GM19328 (cell line): ENCODE data around the gene XIRP2.
"Not testable (repeated sequence)": the region's sequence is repeated elsewhere in the genome, so short reads cannot be mapped to it uniquely, and the experiment has no call there.

Source experiments
- ATAC-seq: cut with Tn5 transposase; IDR thresholded peaks from one replicate; pipeline ENCODE4 v1.9.1; 2021; ENCODE audit warnings: mild to moderate bottlenecking, moderate library complexity; ENCODE audit not compliant: unreplicated experiment

Gene XIRP2

GRCh38 chr2:166934817-166935216 is 46.5 kb downstream of the XIRP2 start:
- no peak for ATAC-seq

DNA sequence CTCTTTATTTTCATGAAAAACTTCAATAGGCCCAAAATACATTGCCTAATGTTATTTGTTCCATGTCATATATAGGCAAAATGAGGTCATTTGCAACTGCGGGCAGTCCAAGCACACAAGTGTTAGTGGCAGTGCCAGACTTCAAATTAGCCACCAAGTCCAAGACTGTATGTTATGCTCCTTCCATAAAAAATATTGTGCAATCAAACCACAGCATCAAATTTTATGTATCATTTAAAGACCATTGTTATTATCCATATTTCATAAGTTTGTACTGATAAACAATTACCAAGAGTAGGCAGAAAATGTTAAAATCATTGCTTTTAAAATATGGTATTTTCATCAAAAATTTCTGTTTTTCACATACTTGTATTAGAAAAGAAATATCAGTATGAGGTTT is 54.1 kb downstream of the XIRP2 start:
- ATAC-seq: no peak

DNA sequence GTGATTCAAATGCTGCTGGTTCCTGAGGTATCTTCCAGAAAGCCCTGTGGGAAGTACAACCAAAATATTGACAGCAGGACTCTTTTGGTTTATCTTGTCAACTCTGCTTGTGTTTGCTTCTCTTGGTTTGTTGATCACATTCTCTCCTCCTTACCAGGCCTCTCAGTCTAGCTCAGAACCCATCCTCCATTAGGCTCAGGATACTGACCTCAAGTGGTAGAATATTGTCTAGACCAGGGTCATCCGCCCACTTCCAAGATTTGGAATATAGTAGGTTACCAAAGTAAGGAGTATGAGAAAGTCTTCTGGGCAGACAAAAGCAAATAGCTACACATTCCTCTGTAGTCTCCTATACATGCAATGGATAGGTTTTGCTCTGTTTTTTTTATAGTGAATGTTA is 56.6 kb downstream of the XIRP2 start:
- ATAC-seq: no peak

DNA sequence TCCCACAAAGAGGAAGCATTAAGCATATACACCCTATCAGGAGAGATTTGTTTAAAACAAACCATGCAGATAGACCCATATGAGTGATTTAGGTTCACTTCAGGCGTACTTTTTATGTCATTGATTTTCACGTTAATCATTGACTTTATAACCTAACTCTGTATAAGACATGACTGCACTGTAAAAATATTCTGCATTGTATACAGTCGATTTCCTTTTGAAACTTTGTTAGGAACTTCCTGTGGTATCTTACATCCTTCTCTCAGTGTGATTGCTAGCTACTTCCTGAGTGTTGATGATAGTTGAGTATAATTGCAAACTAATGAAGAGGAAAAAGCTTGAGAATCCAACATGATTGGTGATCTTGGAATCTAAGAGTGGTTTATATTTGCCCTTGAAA is 69.4 kb downstream of the XIRP2 start:
- ATAC-seq: no peak

GRCh38 chr2:166958986-166959481 is 70.8 kb downstream of the XIRP2 start:
- no peak for ATAC-seq

DNA sequence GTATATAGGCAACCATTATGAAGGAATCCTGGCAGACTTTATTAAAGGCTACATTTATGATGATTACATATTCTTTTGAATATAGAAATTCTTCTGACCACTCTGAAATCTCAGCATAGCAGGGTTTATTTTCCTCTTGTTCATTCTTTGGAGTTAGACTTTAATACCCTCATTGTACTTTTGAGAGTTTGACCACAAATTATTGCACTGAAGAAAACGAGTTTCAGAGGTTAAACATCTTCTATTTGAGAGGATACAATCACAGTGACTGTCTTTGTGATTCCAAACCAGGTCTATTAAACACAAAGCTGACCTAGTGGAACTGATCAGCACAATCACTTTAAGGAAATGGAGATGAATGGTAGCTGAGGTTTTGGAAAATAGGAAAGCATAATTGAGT is 71.3 kb downstream of the XIRP2 start:
- no peak for ATAC-seq

GRCh38 chr2:166960702-166961270 is 72.5 kb downstream of the XIRP2 start:
- ATAC-seq: no peak

DNA sequence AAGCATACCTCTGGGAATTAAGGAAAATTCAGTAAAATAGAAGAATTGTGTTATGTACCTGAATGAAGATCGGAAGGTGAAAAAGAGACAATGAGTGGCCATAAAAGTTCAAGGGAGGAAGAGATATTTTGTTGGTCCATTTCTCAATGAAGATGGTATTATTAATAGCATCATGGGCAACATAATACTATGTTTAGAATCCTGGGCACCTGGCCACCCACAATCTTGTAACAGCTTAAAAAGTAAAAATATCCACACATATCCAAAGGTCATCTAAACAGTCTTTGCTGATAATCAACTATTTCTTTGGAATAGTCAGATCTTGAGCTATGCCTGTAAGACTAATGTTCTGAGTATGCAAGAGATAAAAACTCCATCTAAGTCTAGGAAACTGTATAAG is 73.7 kb downstream of the XIRP2 start:
- no peak for ATAC-seq

GRCh38 chr2:166969486-166969885 is 81.2 kb downstream of the XIRP2 start:
- ATAC-seq: no peak

DNA sequence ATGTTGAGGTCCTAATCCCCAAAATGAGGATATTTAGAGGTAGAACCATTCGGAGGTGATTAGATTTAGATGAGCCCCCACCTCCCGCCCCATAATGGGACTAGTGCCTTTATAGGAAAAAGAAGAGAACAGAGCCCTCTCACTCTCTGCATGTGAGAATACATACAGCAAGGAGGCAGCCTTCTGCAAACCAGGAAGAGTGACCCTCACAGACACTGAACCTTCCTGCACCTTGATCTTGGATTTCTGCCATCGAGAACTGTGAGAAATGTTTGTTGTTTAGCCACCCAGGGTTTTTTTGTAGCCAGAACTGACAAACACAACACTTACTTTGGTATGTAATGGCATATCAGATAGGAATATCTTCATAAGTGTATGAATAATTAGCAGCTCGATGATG is 83.7 kb downstream of the XIRP2 start:
- no peak for ATAC-seq

GRCh38 chr2:166972418-166972817 is 84.1 kb downstream of the XIRP2 start:
- no peak for ATAC-seq

DNA sequence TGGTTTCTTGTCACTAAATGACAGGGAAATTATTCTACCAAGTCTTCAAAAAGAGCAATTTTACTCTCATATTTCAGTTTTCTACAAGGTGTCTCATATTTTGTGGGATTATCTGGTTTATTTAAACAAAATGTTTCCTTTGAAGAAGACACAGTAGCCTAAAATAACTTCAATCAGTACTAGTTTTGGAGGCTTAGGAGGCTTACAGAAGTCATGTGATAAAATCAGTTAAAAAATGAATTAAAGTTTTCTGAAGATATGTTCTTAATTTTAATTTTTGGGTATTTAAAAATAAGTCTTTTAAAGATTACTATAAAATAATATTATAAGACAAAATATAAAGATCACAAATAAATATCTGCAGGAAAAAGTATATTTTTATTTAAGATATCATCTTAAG is 95.9 kb downstream of the XIRP2 start:
- ATAC-seq: no peak

DNA sequence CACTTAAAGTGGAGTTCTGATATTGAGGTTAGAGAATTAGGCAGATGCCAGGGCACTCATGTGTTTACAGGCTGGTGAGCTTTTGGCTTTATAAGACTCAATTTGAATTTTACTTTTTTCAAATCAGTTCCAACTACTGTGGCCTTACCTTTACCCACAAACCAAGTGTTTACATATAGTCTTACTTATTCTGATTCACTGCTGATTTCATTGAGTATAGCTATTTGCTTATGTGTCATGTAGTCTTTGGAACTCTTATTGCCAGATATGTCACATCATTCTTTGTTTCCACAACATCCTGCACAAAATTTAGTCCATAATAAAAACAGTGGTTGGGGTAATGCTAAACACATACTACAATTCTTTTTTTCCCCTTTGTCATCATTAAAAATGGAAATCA is 96.5 kb downstream of the XIRP2 start:
- no peak for ATAC-seq

DNA sequence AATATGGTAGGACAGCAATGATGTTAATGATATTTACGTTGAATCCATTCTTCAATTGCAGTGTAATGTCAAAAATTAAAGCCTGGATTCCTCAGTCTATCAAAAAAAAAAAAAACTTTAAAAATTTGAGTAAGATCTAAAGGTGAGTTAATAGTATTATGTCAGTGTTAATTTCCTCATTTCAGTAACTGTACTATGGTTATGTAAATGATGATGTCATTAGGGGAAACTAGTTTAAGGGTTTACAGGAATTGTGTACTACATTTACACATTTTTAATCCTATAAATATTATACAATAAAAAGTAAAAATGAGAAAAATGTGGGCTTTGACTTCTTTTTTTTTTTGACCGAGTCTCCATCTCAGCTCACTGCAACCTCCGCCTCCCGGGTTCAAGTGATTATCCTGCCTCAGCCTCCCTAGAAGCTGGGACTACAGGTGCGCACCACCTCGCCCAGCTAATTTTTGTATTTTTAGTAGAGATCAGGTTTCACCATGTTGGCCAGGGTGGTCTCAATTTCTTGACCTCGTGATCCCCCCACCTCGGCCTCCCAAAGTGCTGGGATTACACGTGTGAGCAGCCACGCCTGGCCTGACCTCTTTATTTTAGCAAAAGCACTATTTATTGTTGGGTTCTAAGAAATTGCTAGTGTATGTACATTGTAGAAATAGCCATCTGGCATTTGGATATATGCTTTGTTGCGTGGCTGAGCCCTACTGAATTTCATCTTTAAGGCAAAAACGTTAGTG is 106.5 kb downstream of the XIRP2 start:
- no peak for ATAC-seq

- no peak for ATAC-seq
Observed at GRCh38 chr2:166996465-166996864, 108.2 kb downstream of the XIRP2 start.

DNA sequence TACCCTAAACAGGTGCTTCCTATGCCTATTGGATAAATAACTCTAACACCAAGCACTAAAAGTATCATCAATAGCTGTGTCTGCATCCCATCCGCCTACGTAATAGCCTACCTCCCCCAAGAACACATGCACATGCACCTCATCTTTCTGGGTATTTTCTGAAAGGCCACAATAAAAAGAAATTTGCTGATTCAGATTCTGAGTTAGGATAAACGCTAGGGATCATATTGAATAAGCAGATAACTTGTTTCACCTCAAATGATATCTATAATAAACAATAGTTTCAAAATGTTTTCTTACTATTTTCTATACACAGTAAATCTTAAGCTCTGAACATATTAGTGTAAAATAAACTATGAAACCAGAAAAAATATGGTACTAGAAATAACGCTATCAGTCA is 112.9 kb downstream of the XIRP2 start:
- ATAC-seq: no peak

DNA sequence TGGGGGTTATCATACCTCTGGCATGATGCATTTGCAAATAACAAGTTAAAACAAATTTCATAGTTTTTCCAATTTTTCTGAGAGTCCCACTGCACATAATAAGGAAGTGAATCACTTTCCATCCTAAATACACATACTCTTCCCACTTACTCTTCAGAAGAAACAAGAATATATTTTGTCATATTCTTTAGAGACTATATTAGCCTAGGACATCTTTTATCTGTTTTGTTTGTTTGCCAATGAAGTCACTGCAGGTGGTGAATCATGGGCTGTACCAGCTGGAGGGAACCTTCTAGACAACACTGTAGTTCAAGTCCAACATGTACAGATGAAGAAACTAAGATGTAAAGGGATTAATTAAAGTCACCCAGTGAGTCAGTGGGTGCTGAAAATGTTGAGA is 116.8 kb downstream of the XIRP2 start:
- no peak for ATAC-seq

- no peak for ATAC-seq
Observed at GRCh38 chr2:167013227-167013626, 124.9 kb downstream of the XIRP2 start.

DNA sequence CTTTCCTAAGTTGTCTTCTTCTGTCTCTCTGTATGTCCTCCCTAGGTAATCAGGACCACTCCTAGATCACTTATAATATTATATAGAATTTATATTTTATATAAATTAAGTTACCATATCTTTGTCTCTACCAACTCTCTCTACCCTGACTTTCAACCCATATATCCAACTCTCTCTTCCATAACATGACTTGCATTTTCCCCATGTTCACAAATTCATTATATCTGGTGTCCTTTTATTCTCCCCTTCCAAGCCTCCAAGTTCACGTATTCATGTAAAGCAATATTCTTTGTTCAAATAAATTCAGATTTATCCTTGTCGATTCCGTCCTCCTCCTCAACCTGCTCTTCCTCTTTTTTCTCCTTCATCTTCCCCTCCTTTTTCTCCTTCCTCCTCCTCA is 127.5 kb downstream of the XIRP2 start:
- ATAC-seq: no peak

DNA sequence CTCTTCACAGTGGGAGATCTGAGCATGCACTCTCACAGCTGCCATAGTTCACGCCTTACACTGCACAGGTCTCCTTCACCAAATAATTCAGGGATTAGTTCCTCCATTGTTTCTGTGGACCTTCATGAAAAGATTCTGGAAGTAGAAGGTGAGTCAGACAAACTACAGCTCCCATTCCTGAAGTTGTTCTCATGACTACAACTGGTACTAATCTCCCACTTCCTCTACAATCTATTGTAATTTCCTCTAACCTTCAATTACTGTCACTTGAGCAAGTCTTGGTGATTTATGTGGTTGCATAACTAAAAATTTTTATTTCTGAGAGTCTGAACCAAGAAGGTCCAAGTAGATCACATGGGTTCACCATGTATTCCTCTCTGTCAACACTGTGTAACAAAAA is 128.7 kb downstream of the XIRP2 start:
- no peak for ATAC-seq

DNA sequence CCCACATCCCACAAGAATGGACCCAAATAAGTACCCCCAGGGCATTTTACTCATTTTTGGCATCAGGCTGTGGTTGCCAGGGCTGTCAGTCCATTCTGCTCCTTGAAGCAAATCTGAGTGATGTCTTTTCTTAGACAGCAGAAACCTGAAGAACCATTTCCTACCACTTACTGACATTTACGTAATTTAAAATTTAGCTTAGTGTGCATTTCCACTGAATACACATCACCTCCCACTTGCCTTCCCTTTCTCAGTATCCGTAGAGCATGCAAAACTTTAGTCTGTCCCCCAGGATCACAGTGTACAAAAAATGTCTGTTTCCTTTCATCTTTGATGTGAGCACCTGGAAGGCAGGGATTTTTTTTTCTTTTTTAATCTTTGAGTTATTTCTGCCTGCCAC is 130.3 kb downstream of the XIRP2 start:
- ATAC-seq: no peak

GRCh38 chr2:167028503-167028902 is 140.2 kb downstream of the XIRP2 start:
- no peak for ATAC-seq

GRCh38 chr2:167034976-167035375 is 146.7 kb downstream of the XIRP2 start:
- ATAC-seq: not testable (repeated sequence)
